Thoracic aorta (tissue), 2 donors: ENCODE measurements around the gene PDE4B. TPM values are rescaled to one million over a fixed set of nuclear protein-coding genes. Genes with fewer than 3 reads are reported as not detected.

ENCODE experiments used
- ATAC-seq: fragments of 150-250 bp; one replicate; pipeline ENCODE4 v1.8.0; 2017; ENCODE audit warnings: low read depth; ENCODE audit not compliant: insufficient number of reproducible peaks, low FRiP score
- DNase-seq: peaks from one replicate; pipeline ENCODE4 v3.0.0-alpha.2; 2020; ENCODE audit warnings: low spot score
- H3K27ac ChIP-seq, 2 donors: fragments of 200-600 bp; sonication (generic); 1 replicate in 1 of 2; 2 replicates in 1 of 2; pipeline ENCODE4 v1.5.1; 2016; ENCODE audit warnings: mild to moderate bottlenecking in 2 of 2, moderate library complexity in 2 of 2
- H3K27me3 ChIP-seq: fragments of 200-600 bp; sonication (generic); replicated peaks from 2 replicates; pipeline ENCODE4 v1.6.0; 2016; ENCODE audit warnings: mild to moderate bottlenecking; ENCODE audit not compliant: insufficient read depth
- H3K36me3 ChIP-seq: fragments of 200-600 bp; sonication (generic); one replicate; pipeline ENCODE4 v1.5.1; 2016
- H3K4me1 ChIP-seq, 2 donors: fragments of 200-600 bp; sonication (generic); 1 replicate in 1 of 2; 2 replicates in 1 of 2; pipeline versions ENCODE4 v1.5.1 to v1.6.0; 2016; ENCODE audit warnings: low read depth in 2 of 2, mild to moderate bottlenecking in 1 of 2; ENCODE audit not compliant: control insufficient read depth in 1 of 2
- H3K4me3 ChIP-seq: fragments of 200-600 bp; sonication (generic); 2 replicates; pipeline ENCODE4 v1.5.1; 2016; ENCODE audit warnings: mild to moderate bottlenecking
- H3K9me3 ChIP-seq: fragments of 200-600 bp; sonication (generic); 2 replicates; pipeline ENCODE4 v1.5.1; 2016
- total RNA-seq, 2 donors: library from RNA; depleted of rRNA; stranded (reverse); fragments of >200 nt; gene quantifications; one replicate each; pipeline versions ENCODE4 v1.1.0 to v1.2.3, GENCODE V29; 2016
- TF ChIP-seq, protein P1 (sequence below): fragments of 200-600 bp; sonication (generic); IDR thresholded peaks from one replicate; pipeline ENCODE4 v1.5.1; 2019; ENCODE audit warnings: antibody characterized with exemption

PDE4B gene
- total RNA-seq, 2 donors from 2014 or later = 29.0 to 42.4 TPM

GRCh38 chr1:65758128-65758527 is 34.6 kb upstream of the PDE4B start:
- no peaks in the 10 kb centered on the region for H3K27me3 ChIP-seq
- no peaks in the 10 kb centered on the region for H3K9me3 ChIP-seq
- H3K36me3 ChIP-seq = no peaks in the 10 kb centered on the region
- ATAC-seq (no peak), DNase-seq (no peak)
- no peak overlapping the region for H3K4me3 ChIP-seq
- H3K27ac ChIP-seq = no peak overlapping the region
- H3K4me1 ChIP-seq = no peaks in the 10 kb centered on the region
- TF ChIP-seq, protein P1, sequence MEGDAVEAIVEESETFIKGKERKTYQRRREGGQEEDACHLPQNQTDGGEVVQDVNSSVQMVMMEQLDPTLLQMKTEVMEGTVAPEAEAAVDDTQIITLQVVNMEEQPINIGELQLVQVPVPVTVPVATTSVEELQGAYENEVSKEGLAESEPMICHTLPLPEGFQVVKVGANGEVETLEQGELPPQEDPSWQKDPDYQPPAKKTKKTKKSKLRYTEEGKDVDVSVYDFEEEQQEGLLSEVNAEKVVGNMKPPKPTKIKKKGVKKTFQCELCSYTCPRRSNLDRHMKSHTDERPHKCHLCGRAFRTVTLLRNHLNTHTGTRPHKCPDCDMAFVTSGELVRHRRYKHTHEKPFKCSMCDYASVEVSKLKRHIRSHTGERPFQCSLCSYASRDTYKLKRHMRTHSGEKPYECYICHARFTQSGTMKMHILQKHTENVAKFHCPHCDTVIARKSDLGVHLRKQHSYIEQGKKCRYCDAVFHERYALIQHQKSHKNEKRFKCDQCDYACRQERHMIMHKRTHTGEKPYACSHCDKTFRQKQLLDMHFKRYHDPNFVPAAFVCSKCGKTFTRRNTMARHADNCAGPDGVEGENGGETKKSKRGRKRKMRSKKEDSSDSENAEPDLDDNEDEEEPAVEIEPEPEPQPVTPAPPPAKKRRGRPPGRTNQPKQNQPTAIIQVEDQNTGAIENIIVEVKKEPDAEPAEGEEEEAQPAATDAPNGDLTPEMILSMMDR = no peak

DNA sequence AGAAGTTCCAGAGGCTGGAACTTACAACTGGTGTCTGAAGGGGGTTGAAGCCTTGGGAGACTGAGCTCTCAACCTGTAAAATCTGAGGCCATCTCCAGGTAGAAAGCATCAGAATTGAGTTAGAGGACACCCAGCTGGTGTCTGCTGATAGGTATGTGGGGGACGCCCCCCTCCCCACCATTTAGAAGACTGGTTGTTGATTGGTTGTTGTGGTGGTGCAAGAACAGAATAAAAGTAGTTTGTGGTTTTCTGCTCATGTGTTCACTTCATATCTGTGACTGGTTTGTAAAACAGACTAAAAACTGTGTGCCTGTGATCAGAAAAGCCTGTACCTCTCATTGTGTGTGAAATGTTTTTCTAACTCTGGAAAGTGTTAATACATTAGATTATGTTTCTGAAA is 33.2 kb upstream of the PDE4B start:
- TF ChIP-seq, protein P1 = no peak
- Histone ChIP-seq H3K4me1 (no peaks in the 10 kb centered on the region), H3K4me3 (no peak overlapping the region), H3K9me3 (no peaks in the 10 kb centered on the region), H3K27ac (no peak overlapping the region), H3K27me3 (no peaks in the 10 kb centered on the region), H3K36me3 (no peaks in the 10 kb centered on the region)
- ATAC-seq = no peak
- DNase-seq = no peak

GRCh38 chr1:65762081-65762862 is 30.4 kb upstream of the PDE4B start:
- Histone ChIP-seq H3K36me3 (no peaks in the 10 kb centered on the region), H3K9me3 (no peaks in the 10 kb centered on the region), H3K4me1 (no peaks in the 10 kb centered on the region), H3K4me3 (no peak overlapping the region), H3K27ac (no peak overlapping the region), H3K27me3 (no peaks in the 10 kb centered on the region)
- DNase-seq (no peak), ATAC-seq (no peak)
- TF ChIP-seq, protein P1 = no peak

- TF ChIP-seq, protein P1 = no peak
- DNase-seq = no peak
- H3K9me3 ChIP-seq = no peaks in the 10 kb centered on the region
- no peaks in the 10 kb centered on the region for H3K4me1 ChIP-seq
- H3K27ac ChIP-seq = no peak overlapping the region
- no peak overlapping the region for H3K4me3 ChIP-seq
- no peaks in the 10 kb centered on the region for H3K36me3 ChIP-seq
- ATAC-seq = no peak
- no peaks in the 10 kb centered on the region for H3K27me3 ChIP-seq
Measured at GRCh38 chr1:65764052-65764451, 28.6 kb upstream of the PDE4B start.

GRCh38 chr1:65765631-65766030 is 27.1 kb upstream of the PDE4B start:
- TF ChIP-seq, protein P1 = no peak
- H3K27ac ChIP-seq = no peak overlapping the region
- no peaks in the 10 kb centered on the region for H3K4me1 ChIP-seq
- H3K9me3 ChIP-seq = no peaks in the 10 kb centered on the region
- H3K27me3 ChIP-seq = no peaks in the 10 kb centered on the region
- ATAC-seq (no peak), DNase-seq (no peak)
- no peaks in the 10 kb centered on the region for H3K36me3 ChIP-seq
- no peak overlapping the region for H3K4me3 ChIP-seq
